HFFc6 (cell line): Measurements from ENCODE around the gene DHRS2. TPM values are rescaled to one million over a fixed set of nuclear protein-coding genes. Genes with fewer than 3 reads are reported as not detected.
"Not testable (repeated sequence)": the region's sequence is repeated elsewhere in the genome, so short reads cannot be mapped to it uniquely, and the experiment has no call there.

Source experiments
- DNase-seq: peaks from one replicate; pipeline ENCODE4 v3.0.0-alpha.2; 2018
- H3K27ac Mint-ChIP-seq: 2 replicates; pipeline ENCODE4 v1.8.0; 2020; ENCODE audit warnings: mild to moderate bottlenecking, mixed read lengths
- H3K27me3 Mint-ChIP-seq: 2 replicates; pipeline ENCODE4 v1.8.0; 2021; ENCODE audit warnings: mild to moderate bottlenecking, moderate library complexity, mixed read lengths; ENCODE audit not compliant: insufficient read depth
- H3K36me3 Mint-ChIP-seq: 2 replicates; pipeline ENCODE4 v1.8.0; 2021; ENCODE audit warnings: low read depth, mixed read lengths
- H3K4me1 Mint-ChIP-seq: 2 replicates; pipeline ENCODE4 v1.8.0; 2020; ENCODE audit warnings: low read depth, mixed read lengths
- H3K4me3 Mint-ChIP-seq: 2 replicates; pipeline ENCODE4 v1.8.0; 2020; ENCODE audit warnings: mild to moderate bottlenecking, moderate library complexity, mixed read lengths
- H3K9me3 Mint-ChIP-seq: 2 replicates; pipeline ENCODE4 v1.8.0; 2020; ENCODE audit warnings: mild to moderate bottlenecking, mixed read lengths
- CTCF ChIP-seq: fragments of 200-600 bp; sonication (generic); IDR thresholded peaks from 2 replicates; pipeline ENCODE4 v1.5.0; 2021; ENCODE audit warnings: antibody characterized with exemption, mild to moderate bottlenecking
- long read RNA-seq: library from polyadenylated mRNA; unstranded; transcript quantifications from one replicate; pipeline ENCODE4 v2.0.0, GENCODE V29; 2019
- total RNA-seq, 6 experiments: library from RNA; stranded (reverse); fragmentation: NEBNext Ultra II Directional; extraction: Animal tissue kit (Norgen Biotek cat#: 25700); gene quantifications; 2 replicates in 1 of 6; 3 replicates in 5 of 6; pipeline ENCODE4 v1.2.3, GENCODE V29; 2021

DHRS2 gene, protein sequence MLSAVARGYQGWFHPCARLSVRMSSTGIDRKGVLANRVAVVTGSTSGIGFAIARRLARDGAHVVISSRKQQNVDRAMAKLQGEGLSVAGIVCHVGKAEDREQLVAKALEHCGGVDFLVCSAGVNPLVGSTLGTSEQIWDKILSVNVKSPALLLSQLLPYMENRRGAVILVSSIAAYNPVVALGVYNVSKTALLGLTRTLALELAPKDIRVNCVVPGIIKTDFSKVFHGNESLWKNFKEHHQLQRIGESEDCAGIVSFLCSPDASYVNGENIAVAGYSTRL
- total RNA-seq = under 1 TPM; 0.31 to 0.91 (median 0.51) TPM
- long read RNA-seq = 0 reads

DNA sequence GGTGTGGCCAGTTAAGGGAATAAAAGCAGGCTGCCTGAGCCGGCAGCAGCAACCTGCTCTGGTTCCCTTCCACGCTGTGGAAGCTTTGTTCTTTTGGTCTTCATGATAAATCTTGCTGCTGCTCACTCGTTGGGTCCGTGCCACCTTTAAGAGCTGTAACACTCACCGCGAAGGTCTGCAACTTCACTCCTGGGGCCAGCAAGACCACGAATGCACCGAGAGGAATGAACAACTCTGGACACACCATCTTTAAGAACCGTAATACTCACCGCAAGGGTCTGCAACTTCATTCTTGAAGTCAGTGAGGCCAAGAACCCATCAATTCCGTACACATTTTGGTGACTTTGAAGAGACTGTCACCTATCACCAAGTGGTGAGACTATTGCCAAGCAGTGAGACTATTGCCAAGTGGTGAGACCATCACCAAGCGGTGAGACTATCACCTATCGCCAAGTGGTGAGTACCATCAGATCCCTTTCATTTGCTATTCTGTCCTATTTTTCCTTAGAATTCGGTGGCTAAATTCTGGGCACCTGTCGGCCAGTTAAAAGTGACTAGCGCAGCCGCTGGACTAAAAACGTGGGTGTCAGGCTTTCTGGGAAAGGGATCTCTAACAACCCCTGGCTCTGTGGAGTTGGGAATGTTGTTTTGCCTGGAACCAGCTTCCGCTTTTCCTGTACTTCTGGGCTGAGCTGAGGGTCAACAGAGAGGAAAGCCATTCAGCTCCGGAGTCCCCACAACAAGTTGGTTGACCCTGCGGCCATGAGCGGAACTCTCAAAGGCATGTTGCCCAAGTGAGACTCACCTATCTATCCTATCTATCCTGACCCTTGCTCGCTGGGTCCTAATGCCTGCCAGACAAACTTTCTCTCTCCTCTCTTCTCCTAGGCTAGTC lies at the start of gene DHRS2:
TSS of gene DHRS2 (plus strand) at position 48 of the 895 bp plus-strand sequence. CDS start 2,501 bp downstream, outside the sequence.
- H3K27me3 Mint-ChIP-seq = peaks cover 9% of the 10 kb centered on the region
- DNase-seq = no peak
- H3K9me3 Mint-ChIP-seq = peaks cover 9% of the 10 kb centered on the region
- H3K4me1 Mint-ChIP-seq = peaks cover 16% of the 10 kb centered on the region
- no peaks in the 10 kb centered on the region for H3K36me3 Mint-ChIP-seq
- H3K27ac Mint-ChIP-seq = no peak within 1 kb of the TSS
- H3K4me3 Mint-ChIP-seq = no peak within 1 kb of the TSS
- no peak for TF ChIP-seq CTCF

DNA sequence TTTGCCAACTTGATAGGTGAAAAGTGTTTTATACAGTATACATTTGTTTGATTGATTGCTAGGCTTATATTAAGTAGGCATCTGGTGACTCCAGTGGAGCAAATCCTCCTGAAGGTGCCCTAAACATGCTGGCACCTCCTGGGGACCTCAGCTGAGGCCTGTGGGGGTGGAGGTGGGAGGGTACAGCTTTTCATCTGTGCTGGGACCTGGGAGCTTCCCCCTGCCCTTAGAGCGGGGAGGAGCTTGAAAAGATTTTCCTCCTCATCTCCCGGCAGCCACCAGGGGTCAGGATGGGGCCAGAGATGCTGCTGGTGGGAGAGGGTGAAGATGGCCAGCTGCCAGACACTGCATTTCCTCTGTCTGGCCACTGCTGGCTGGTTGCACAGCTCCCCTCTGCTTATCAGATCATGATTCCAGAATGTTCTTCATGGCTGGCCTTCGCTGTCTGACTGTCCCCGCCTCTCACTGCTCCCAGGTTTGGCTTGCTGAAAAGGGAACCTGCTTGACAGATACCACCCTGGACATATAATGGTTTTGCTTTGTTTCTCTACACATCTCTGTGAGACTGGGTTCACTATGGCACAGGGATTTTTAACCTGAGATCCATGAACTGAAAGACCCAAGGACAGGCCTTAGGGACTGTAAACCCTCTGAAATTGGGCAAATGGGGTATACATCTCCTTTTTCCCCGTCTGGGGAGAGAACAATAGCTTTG lies 47.1 kb upstream of the DHRS2 start:
- Mint-ChIP-seq H3K27me3 (peaks cover 3% of the 10 kb centered on the region; the same call in 1 of the 2 replicates), H3K27ac (no peak overlapping the region), H3K36me3 (no peaks in the 10 kb centered on the region), H3K4me1 (no peaks in the 10 kb centered on the region), H3K9me3 (peaks cover 3% of the 10 kb centered on the region; the same call in 1 of the 2 replicates), H3K4me3 (no peak overlapping the region)
- TF ChIP-seq CTCF = peak; percentile 85
- DNase-seq = peak; percentile 82

GRCh38 chr14:23589606-23590005 lies 46.6 kb upstream of the DHRS2 start:
- Mint-ChIP-seq H3K36me3 (no peaks in the 10 kb centered on the region), H3K27me3 (peaks cover 5% of the 10 kb centered on the region), H3K9me3 (no peaks in the 10 kb centered on the region), H3K4me1 (no peaks in the 10 kb centered on the region), H3K27ac (no peak overlapping the region), H3K4me3 (no peak overlapping the region)
- no peak for DNase-seq
- TF ChIP-seq CTCF = no peak

GRCh38 chr14:23590198-23590597 lies 46.0 kb upstream of the DHRS2 start:
- Mint-ChIP-seq H3K9me3 (no peaks in the 10 kb centered on the region), H3K36me3 (no peaks in the 10 kb centered on the region), H3K27me3 (peaks cover 5% of the 10 kb centered on the region), H3K27ac (no peak overlapping the region), H3K4me1 (no peaks in the 10 kb centered on the region), H3K4me3 (no peak overlapping the region)
- no peak for DNase-seq
- TF ChIP-seq CTCF = no peak

- DNase-seq, H3K4me3 Mint-ChIP-seq, H3K27ac Mint-ChIP-seq, H3K9me3 Mint-ChIP-seq, H3K36me3 Mint-ChIP-seq, H3K27me3 Mint-ChIP-seq, H3K4me1 Mint-ChIP-seq: not testable (repeated sequence)
Observed at GRCh38 chr14:23594191-23594590, 42.0 kb upstream of the DHRS2 start.
